ENCODE measurements around the gene SAYSD1. TPM values are rescaled to one million over a fixed set of nuclear protein-coding genes. Genes with fewer than 3 reads are reported as not detected.

The SAYSD1 gene
- total RNA-seq, 1 experiment from 2014 or later, result 20.8 TPM

DNA sequence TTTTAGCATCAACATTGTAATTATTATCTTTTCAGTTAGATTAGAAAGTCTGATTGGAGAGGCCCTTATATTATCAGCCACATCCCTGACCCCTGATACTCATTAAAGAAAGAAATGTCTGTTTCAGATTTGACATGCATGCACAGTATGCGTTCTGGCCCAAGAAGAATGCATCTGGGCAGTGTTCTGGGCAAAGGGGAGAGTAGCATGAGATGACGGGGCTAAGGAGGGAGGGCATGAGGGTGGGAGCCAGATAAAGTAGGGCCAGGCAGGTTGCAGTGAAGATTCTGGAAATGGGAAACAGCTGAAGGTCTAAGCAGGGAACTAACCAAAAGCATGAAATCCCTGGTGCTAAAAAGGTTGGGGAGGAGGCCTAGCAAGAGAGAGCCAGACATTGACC lies 7.3 kb downstream of the SAYSD1 start:
- CTCF ChIA-PET, result no interaction called here
- no peaks in the 10 kb centered on the region for H3K9me3 Mint-ChIP-seq (ENCODE audit: unreplicated experiment)

GRCh38 chr6:39107034-39107433 lies 8.0 kb downstream of the SAYSD1 start:
- BruUV-seq (replicated peaks), result no TSS peak

More for the DNA sequence above, 7.3 kb downstream of the SAYSD1 start:
- POLR2A ChIA-PET, result no interaction called here
- no peaks in the 10 kb centered on the region for H3K27me3 Mint-ChIP-seq (ENCODE audit: insufficient read depth, unreplicated experiment)
- Histone ChIP-seq H3K36me3 (ENCODE audit: control insufficient read depth, insufficient read depth, low read length) (no peaks in the 10 kb centered on the region), H3K4me1 (peaks cover 4% of the 10 kb centered on the region; the same call in 1 of the 2 replicates), H3K4me3 (ENCODE audit: low read depth, low read length) (no peak overlapping the region), H3K27me3 (replicated peaks; ENCODE audit: control insufficient read depth, insufficient read depth, low read length) (no peaks in the 10 kb centered on the region), H3K9me3 (no peaks in the 10 kb centered on the region)
- peaks cover 7% of the 10 kb centered on the region for H3K4me1 Mint-ChIP-seq (ENCODE audit: low read depth, unreplicated experiment)
- TF ChIP-seq, protein P1, sequence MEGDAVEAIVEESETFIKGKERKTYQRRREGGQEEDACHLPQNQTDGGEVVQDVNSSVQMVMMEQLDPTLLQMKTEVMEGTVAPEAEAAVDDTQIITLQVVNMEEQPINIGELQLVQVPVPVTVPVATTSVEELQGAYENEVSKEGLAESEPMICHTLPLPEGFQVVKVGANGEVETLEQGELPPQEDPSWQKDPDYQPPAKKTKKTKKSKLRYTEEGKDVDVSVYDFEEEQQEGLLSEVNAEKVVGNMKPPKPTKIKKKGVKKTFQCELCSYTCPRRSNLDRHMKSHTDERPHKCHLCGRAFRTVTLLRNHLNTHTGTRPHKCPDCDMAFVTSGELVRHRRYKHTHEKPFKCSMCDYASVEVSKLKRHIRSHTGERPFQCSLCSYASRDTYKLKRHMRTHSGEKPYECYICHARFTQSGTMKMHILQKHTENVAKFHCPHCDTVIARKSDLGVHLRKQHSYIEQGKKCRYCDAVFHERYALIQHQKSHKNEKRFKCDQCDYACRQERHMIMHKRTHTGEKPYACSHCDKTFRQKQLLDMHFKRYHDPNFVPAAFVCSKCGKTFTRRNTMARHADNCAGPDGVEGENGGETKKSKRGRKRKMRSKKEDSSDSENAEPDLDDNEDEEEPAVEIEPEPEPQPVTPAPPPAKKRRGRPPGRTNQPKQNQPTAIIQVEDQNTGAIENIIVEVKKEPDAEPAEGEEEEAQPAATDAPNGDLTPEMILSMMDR (IDR thresholded peaks at IDR 0.05; ENCODE audit: insufficient read depth in 1 of 2, low read depth in 1 of 2, low read length in 1 of 2, severe bottlenecking in 1 of 2, unreplicated experiment in 1 of 2), result no peak
- intact Hi-C loops (cut with micrococcal nuclease; ENCODE audit: unreplicated experiment), result no loop called here
- peaks cover 28% of the 10 kb centered on the region for H3K36me3 Mint-ChIP-seq (ENCODE audit: insufficient read depth, unreplicated experiment)
- no TSS peak for BruUV-seq (replicated peaks)
- H3K27ac Mint-ChIP-seq (ENCODE audit: unreplicated experiment), result no peak overlapping the region
- H3K4me3 Mint-ChIP-seq (ENCODE audit: unreplicated experiment), result no peak overlapping the region
- DNase-seq, result no peak

GRCh38 chr6:39104528-39104927 lies 10.5 kb downstream of the SAYSD1 start:
- Mint-ChIP-seq H3K36me3 (ENCODE audit: insufficient read depth, unreplicated experiment) (peaks cover 23% of the 10 kb centered on the region), H3K27ac (ENCODE audit: unreplicated experiment) (no peak overlapping the region), H3K9me3 (ENCODE audit: unreplicated experiment) (no peaks in the 10 kb centered on the region), H3K27me3 (ENCODE audit: insufficient read depth, unreplicated experiment) (no peaks in the 10 kb centered on the region), H3K4me1 (ENCODE audit: low read depth, unreplicated experiment) (peaks cover 7% of the 10 kb centered on the region), H3K4me3 (ENCODE audit: unreplicated experiment) (no peak overlapping the region)
- intact Hi-C loops (cut with micrococcal nuclease; ENCODE audit: unreplicated experiment), result no loop called here
- Histone ChIP-seq H3K36me3 (ENCODE audit: control insufficient read depth, insufficient read depth, low read length) (no peaks in the 10 kb centered on the region), H3K4me3 (ENCODE audit: low read depth, low read length) (no peak overlapping the region), H3K4me1 (peaks cover 4% of the 10 kb centered on the region; the same call in 1 of the 2 replicates), H3K27me3 (replicated peaks; ENCODE audit: control insufficient read depth, insufficient read depth, low read length) (no peaks in the 10 kb centered on the region), H3K9me3 (no peaks in the 10 kb centered on the region)
- TF ChIP-seq, protein P1 (IDR thresholded peaks at IDR 0.05; ENCODE audit: insufficient read depth in 1 of 2, low read depth in 1 of 2, low read length in 1 of 2, severe bottlenecking in 1 of 2, unreplicated experiment in 1 of 2), result no peak
- ChIA-PET POLR2A (no interaction called here), CTCF (no interaction called here)
- DNase-seq, result no peak
- no TSS peak for BruUV-seq (replicated peaks)

More at GRCh38 chr6:39107034-39107433, 8.0 kb downstream of the SAYSD1 start:
- H3K27me3 Mint-ChIP-seq (ENCODE audit: insufficient read depth, unreplicated experiment), result no peaks in the 10 kb centered on the region
- no peaks in the 10 kb centered on the region for H3K9me3 ChIP-seq
- POLR2A ChIA-PET, result no interaction called here
- no peaks in the 10 kb centered on the region for H3K36me3 ChIP-seq (ENCODE audit: control insufficient read depth, insufficient read depth, low read length)
- peaks cover 30% of the 10 kb centered on the region for H3K36me3 Mint-ChIP-seq (ENCODE audit: insufficient read depth, unreplicated experiment)
- peaks cover 4% of the 10 kb centered on the region; the same call in 1 of the 2 replicates for H3K4me1 ChIP-seq
- CTCF ChIA-PET, result no interaction called here
- DNase-seq, result no peak
- H3K4me3 ChIP-seq (ENCODE audit: low read depth, low read length), result no peak overlapping the region
- H3K4me1 Mint-ChIP-seq (ENCODE audit: low read depth, unreplicated experiment), result peaks cover 7% of the 10 kb centered on the region
- H3K27me3 ChIP-seq (replicated peaks; ENCODE audit: control insufficient read depth, insufficient read depth, low read length), result no peaks in the 10 kb centered on the region
- no peak overlapping the region for H3K4me3 Mint-ChIP-seq (ENCODE audit: unreplicated experiment)
- TF ChIP-seq, protein P1 (IDR thresholded peaks at IDR 0.05; ENCODE audit: insufficient read depth in 1 of 2, low read depth in 1 of 2, low read length in 1 of 2, severe bottlenecking in 1 of 2, unreplicated experiment in 1 of 2), result no peak
- no peaks in the 10 kb centered on the region for H3K9me3 Mint-ChIP-seq (ENCODE audit: unreplicated experiment)
- intact Hi-C loops (cut with micrococcal nuclease; ENCODE audit: unreplicated experiment), result no loop called here
- peak overlapping the region; percentile 3 for H3K27ac Mint-ChIP-seq (ENCODE audit: unreplicated experiment)

All from Caco-2 (cell line).